Activated CD8-positive, alpha-beta T cell treated with anti-CD3 and anti-CD28 coated beads for 36 hours (primary cell): Measurements from ENCODE around the gene LRRC18. TPM values are rescaled to one million over a fixed set of nuclear protein-coding genes. Genes with fewer than 3 reads are reported as not detected.

ENCODE experiments used
- ATAC-seq: fragments of 200-7000 bp; cut with Tn5 transposase; one replicate; pipeline ENCODE4 v1.10.0; 2021; ENCODE audit warnings: mild to moderate bottlenecking, moderate library complexity
- CTCF ChIA-PET: fragments of 350-600 bp; sonication (Branson Sonifier 250); formaldehyde crosslinking; loops from one replicate; lab custom pipeline; 2021; ENCODE audit warnings: antibody characterized with exemption; lab: Charles Lee
- POLR2A ChIA-PET: fragments of 350-600 bp; sonication (Branson Sonifier 250); formaldehyde crosslinking; loops from one replicate; lab custom pipeline; 2021; ENCODE audit warnings: antibody characterized with exemption; lab: Charles Lee
- DNase-seq: peaks from one replicate; pipeline ENCODE4 v3.0.0-alpha.2; 2020
- H3K27ac Mint-ChIP-seq: one replicate; pipeline ENCODE4 v1.8.0; 2021; ENCODE audit warnings: mild to moderate bottlenecking, mixed read lengths
- H3K27me3 Mint-ChIP-seq: one replicate; pipeline ENCODE4 v1.8.0; 2021; ENCODE audit warnings: mixed read lengths
- H3K36me3 Mint-ChIP-seq: one replicate; pipeline ENCODE4 v1.8.0; 2021; ENCODE audit warnings: low read depth, mixed read lengths
- H3K4me1 Mint-ChIP-seq: one replicate; pipeline ENCODE4 v1.8.0; 2021; ENCODE audit warnings: low read depth, mixed read lengths
- H3K4me3 Mint-ChIP-seq: one replicate; pipeline ENCODE4 v1.8.0; 2021; ENCODE audit warnings: mild to moderate bottlenecking, moderate library complexity, mixed read lengths
- H3K9me3 Mint-ChIP-seq: one replicate; pipeline ENCODE4 v1.8.0; 2021; ENCODE audit warnings: mixed read lengths
- intact Hi-C: fragments of 100-400 bp; cut with micrococcal nuclease; formaldehyde crosslinking; loops from one replicate; pipeline ENCODE4 v1.10.0; 2022
- total RNA-seq, 2 experiments: library from RNA; stranded (reverse); gene quantifications; one replicate each; pipeline ENCODE4 v1.2.3, GENCODE V29; 2021
- TF ChIP-seq, protein P1 (sequence below): fragments of 200-600 bp; IDR thresholded peaks from one replicate; pipeline ENCODE4 v1.8.0; 2022; ENCODE audit warnings: antibody characterized with exemption, mild to moderate bottlenecking

The LRRC18 gene
- total RNA-seq, 2 experiments from 2014 or later = not detected

GRCh38 chr10:48883701-48884100 lies 55.9 kb downstream of the LRRC18 start:
- POLR2A ChIA-PET = no interaction called here
- no peaks in the 10 kb centered on the region for H3K4me1 Mint-ChIP-seq
- intact Hi-C loops = no loop called here

DNA sequence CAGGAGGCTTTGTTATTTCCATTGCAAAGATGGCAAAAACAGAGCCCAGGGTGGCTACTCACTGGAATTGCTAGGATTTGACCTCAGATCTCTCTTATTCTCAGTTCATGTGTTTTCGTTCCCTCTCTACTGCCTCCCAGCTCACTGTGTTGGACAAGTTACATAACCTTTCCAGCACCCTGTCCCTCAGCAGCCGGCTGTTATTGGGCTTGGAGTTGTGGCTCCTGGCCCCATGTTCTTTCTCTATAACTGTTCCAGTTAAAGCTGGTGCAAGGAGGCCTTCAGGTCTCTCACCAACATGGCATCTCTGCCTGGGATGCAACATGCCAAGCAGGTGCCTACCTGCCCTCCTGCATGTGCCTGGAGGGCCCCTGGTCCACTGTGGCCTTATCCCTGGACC lies 56.8 kb downstream of the LRRC18 start:
- ATAC-seq (no peak), DNase-seq (no peak)
- intact Hi-C loops = no loop called here
- Mint-ChIP-seq H3K36me3 (no peaks in the 10 kb centered on the region), H3K27me3 (no peaks in the 10 kb centered on the region), H3K9me3 (no peaks in the 10 kb centered on the region), H3K27ac (no peak overlapping the region), H3K4me3 (no peak overlapping the region), H3K4me1 (no peaks in the 10 kb centered on the region)
- CTCF ChIA-PET = no interaction called here
- POLR2A ChIA-PET = no interaction called here
- TF ChIP-seq, protein P1, sequence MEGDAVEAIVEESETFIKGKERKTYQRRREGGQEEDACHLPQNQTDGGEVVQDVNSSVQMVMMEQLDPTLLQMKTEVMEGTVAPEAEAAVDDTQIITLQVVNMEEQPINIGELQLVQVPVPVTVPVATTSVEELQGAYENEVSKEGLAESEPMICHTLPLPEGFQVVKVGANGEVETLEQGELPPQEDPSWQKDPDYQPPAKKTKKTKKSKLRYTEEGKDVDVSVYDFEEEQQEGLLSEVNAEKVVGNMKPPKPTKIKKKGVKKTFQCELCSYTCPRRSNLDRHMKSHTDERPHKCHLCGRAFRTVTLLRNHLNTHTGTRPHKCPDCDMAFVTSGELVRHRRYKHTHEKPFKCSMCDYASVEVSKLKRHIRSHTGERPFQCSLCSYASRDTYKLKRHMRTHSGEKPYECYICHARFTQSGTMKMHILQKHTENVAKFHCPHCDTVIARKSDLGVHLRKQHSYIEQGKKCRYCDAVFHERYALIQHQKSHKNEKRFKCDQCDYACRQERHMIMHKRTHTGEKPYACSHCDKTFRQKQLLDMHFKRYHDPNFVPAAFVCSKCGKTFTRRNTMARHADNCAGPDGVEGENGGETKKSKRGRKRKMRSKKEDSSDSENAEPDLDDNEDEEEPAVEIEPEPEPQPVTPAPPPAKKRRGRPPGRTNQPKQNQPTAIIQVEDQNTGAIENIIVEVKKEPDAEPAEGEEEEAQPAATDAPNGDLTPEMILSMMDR = no peak

More at GRCh38 chr10:48883701-48884100, 55.9 kb downstream of the LRRC18 start:
- H3K27me3 Mint-ChIP-seq = no peaks in the 10 kb centered on the region
- H3K27ac Mint-ChIP-seq = no peak overlapping the region
- TF ChIP-seq, protein P1 = no peak
- ATAC-seq (no peak), DNase-seq (no peak)
- no peak overlapping the region for H3K4me3 Mint-ChIP-seq
- CTCF ChIA-PET = no interaction called here
- no peaks in the 10 kb centered on the region for H3K9me3 Mint-ChIP-seq
- H3K36me3 Mint-ChIP-seq = no peaks in the 10 kb centered on the region

- POLR2A ChIA-PET = no interaction called here
- Mint-ChIP-seq H3K36me3 (no peaks in the 10 kb centered on the region), H3K4me1 (no peaks in the 10 kb centered on the region), H3K4me3 (no peak overlapping the region), H3K27me3 (no peaks in the 10 kb centered on the region), H3K27ac (no peak overlapping the region), H3K9me3 (no peaks in the 10 kb centered on the region)
- ATAC-seq (no peak), DNase-seq (no peak)
- intact Hi-C loops = no loop called here
- CTCF ChIA-PET = no interaction called here
- TF ChIP-seq, protein P1 = no peak
These were observed 57.7 kb downstream of the LRRC18 start for GRCh38 chr10:48881937-48882336.

DNA sequence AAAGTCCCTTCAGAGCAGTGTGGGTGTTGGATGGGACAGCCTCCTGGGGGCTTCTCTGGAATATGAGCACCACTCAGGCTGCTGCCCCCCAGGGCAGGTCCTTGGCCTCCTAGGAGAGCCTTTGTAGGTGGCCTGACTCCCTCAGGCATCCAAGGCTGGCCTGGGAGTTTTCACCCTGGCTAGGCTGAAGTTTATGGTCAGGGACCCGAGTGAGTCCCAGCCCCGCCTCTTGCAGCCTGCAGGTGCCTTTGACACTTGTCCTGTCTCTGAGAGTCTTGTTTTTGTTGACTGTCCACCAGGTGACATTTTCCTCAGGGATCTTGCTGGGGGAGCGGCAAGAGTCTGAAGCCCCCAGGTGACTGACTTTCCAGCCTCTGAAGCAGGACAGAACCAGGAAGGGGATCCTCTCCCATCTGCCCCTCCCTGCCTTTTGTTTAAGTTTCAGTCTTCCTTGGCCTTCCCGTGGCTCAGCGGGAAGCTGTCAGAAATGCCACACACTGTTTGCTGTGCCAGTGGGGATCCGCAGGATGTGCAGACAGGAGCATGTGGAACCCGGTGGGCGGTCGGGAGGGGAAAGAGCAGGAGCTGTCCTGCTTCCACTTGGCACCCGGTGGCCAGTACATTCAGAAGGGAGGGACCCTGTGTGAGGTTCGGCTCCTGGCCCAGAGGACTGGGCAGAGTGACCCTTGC lies 59.5 kb downstream of the LRRC18 start:
- H3K4me3 Mint-ChIP-seq = no peak overlapping the region
- intact Hi-C loops = no loop called here
- TF ChIP-seq, protein P1 = no peak
- POLR2A ChIA-PET = no interaction called here
- no peaks in the 10 kb centered on the region for H3K27me3 Mint-ChIP-seq
- DNase-seq = no peak
- no peaks in the 10 kb centered on the region for H3K36me3 Mint-ChIP-seq
- CTCF ChIA-PET = no interaction called here
- H3K27ac Mint-ChIP-seq = no peak overlapping the region
- H3K4me1 Mint-ChIP-seq = no peaks in the 10 kb centered on the region
- ATAC-seq = no peak
- H3K9me3 Mint-ChIP-seq = no peaks in the 10 kb centered on the region

DNA sequence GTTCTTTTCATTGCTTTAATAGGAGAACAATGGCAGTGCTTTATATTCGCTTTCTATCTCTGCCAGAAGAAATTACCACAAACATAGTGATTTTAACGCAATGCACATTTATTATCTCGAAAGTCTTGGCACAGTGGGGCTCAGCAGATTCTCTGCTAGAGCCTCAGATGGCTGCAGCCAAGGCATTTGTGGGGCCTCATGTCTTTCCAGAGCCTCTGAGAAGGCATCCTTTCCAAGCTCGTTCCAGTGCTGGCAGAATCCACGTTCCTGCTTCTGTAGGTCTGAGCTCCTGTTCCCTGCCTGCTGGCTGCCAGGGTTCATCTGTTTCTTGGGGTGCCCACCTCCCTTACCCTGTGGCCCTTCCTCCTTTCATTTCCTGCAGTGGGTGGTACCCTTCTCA lies 60.2 kb downstream of the LRRC18 start:
- no peaks in the 10 kb centered on the region for H3K4me1 Mint-ChIP-seq
- intact Hi-C loops = no loop called here
- no peak for ATAC-seq
- H3K27ac Mint-ChIP-seq = no peak overlapping the region
- H3K4me3 Mint-ChIP-seq = no peak overlapping the region
- CTCF ChIA-PET = no interaction called here
- TF ChIP-seq, protein P1 = no peak
- POLR2A ChIA-PET = no interaction called here
- no peaks in the 10 kb centered on the region for H3K36me3 Mint-ChIP-seq
- H3K9me3 Mint-ChIP-seq = no peaks in the 10 kb centered on the region
- no peak for DNase-seq
- H3K27me3 Mint-ChIP-seq = peaks cover 3% of the 10 kb centered on the region
